C4-2B (cell line): ENCODE data around the gene C8B.

Source experiments
- H3K27ac ChIP-seq: fragments of 450-650 bp; 2 replicates; pipeline ENCODE4 v1.5.1; 2017
- CTCF ChIP-seq: fragments of 450-650 bp; conservative IDR thresholded peaks from 2 replicates; pipeline ENCODE4 v1.5.1; 2017; ENCODE audit warnings: mild to moderate bottlenecking
- ZFX ChIP-seq: fragments of 450-650 bp; IDR thresholded peaks from 2 replicates; pipeline ENCODE4 v1.6.1; 2017

Gene C8B

GRCh38 chr1:57003398-57004139, 37.8 kb upstream of the C8B start:
- no peak overlapping the region for H3K27ac ChIP-seq
- TF ChIP-seq CTCF (no peak), ZFX (no peak)

GRCh38 chr1:56995414-56996100, 29.7 kb upstream of the C8B start:
- TF ChIP-seq CTCF: no peak
- TF ChIP-seq ZFX: no peak
- H3K27ac ChIP-seq: no peak overlapping the region

GRCh38 chr1:56993475-56993874, 27.7 kb upstream of the C8B start:
- TF ChIP-seq ZFX (no peak), CTCF (no peak)
- H3K27ac ChIP-seq: no peak overlapping the region

GRCh38 chr1:56992318-56993125, 26.7 kb upstream of the C8B start:
- TF ChIP-seq ZFX (no peak), CTCF (no peak)
- no peak overlapping the region for H3K27ac ChIP-seq

- H3K27ac ChIP-seq: no peak overlapping the region
Observed at GRCh38 chr1:56991576-56991975, 25.8 kb upstream of the C8B start.

GRCh38 chr1:56986397-56986796, 20.6 kb upstream of the C8B start:
- no peak for TF ChIP-seq ZFX
- no peak for TF ChIP-seq CTCF
- H3K27ac ChIP-seq: no peak overlapping the region

More at GRCh38 chr1:56991576-56991975, 25.8 kb upstream of the C8B start:
- TF ChIP-seq CTCF (no peak), ZFX (no peak)

GRCh38 chr1:56985857-56986256, 20.0 kb upstream of the C8B start:
- TF ChIP-seq CTCF (no peak), ZFX (no peak)
- no peak overlapping the region for H3K27ac ChIP-seq
